ENCODE data around the gene ACOT2. TPM values are rescaled to one million over a fixed set of nuclear protein-coding genes. Genes with fewer than 3 reads are reported as not detected.

The ACOT2 gene
- total RNA-seq, 1 donor from 2014 or later: 22.5 TPM

- no peak for DNase-seq
Measured at GRCh38 chr14:73616831-73617230, 47.8 kb downstream of the ACOT2 start.

- DNase-seq: no peak
Measured at GRCh38 chr14:73619524-73619923, 50.5 kb downstream of the ACOT2 start.

- DNase-seq: no peak
Measured at GRCh38 chr14:73620268-73620667, 51.3 kb downstream of the ACOT2 start.

- DNase-seq: no peak
Measured at GRCh38 chr14:73623504-73624054, 54.6 kb downstream of the ACOT2 start.

Other genes with a start within 250 kb of the ACOT2 start
- gene NUMB, start 110.7 kb upstream of the ACOT2 start, total RNA-seq: 46.3 and 81.6 TPM in 2 replicates
- 27.0 and 31.0 TPM in 2 replicates for gene RIOX1, start 78.3 kb upstream of the ACOT2 start, total RNA-seq
- gene ACOT1, start 32.1 kb upstream of the ACOT2 start, total RNA-seq: 2.0 and 3.5 TPM in 2 replicates
- gene HEATR4, start 10.3 kb upstream of the ACOT2 start, total RNA-seq: 0.09 TPM in 1 of 2 replicates, not detected in the other
- gene ACOT4, start 22.7 kb downstream of the ACOT2 start, total RNA-seq: 0.34 and 1.3 TPM in 2 replicates
- gene ACOT6, start 43.3 kb downstream of the ACOT2 start, total RNA-seq: not detected in 2 replicates
- 6.5 and 10.7 TPM in 2 replicates for gene DNAL1, start 75.8 kb downstream of the ACOT2 start, total RNA-seq
- 15.7 and 38.0 TPM in 2 replicates for gene PNMA1, start 145.2 kb downstream of the ACOT2 start, total RNA-seq